ENCODE measurements around the gene MAN1A1.

DNA sequence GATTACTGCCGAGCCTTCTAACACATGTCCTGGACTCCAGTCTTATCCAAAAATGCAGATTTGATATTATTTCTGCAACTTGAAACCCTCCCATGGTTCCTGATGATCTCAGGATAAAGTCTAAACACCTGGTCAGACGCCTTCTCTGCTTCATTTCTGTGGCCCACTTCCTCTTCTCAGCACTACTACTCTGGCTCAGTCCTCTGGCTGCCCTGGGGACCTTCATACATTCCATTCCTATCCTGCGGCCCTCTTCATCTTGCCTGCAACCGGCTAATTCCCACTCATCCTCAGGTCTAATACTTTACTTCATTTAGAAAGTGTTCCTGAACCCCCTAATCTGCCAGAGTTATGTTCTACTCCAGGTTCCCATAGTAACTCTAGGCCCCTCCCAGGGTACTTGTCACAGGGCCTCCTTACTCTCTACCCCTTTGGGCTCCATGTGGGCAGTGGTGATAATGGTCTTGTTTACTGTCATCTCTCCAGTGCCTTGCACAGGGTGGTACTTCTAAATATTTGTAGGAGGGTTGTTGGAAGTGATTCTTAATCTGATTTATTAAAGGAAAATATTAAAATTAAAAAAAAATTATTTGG, 18.9 kb downstream of the MAN1A1 start:
- TF ChIP-seq, protein P1, sequence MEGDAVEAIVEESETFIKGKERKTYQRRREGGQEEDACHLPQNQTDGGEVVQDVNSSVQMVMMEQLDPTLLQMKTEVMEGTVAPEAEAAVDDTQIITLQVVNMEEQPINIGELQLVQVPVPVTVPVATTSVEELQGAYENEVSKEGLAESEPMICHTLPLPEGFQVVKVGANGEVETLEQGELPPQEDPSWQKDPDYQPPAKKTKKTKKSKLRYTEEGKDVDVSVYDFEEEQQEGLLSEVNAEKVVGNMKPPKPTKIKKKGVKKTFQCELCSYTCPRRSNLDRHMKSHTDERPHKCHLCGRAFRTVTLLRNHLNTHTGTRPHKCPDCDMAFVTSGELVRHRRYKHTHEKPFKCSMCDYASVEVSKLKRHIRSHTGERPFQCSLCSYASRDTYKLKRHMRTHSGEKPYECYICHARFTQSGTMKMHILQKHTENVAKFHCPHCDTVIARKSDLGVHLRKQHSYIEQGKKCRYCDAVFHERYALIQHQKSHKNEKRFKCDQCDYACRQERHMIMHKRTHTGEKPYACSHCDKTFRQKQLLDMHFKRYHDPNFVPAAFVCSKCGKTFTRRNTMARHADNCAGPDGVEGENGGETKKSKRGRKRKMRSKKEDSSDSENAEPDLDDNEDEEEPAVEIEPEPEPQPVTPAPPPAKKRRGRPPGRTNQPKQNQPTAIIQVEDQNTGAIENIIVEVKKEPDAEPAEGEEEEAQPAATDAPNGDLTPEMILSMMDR (conservative IDR thresholded peaks at IDR 0.05; ENCODE audit: low read depth, low read length): no peak
- TF ChIP-seq EZH2 (IDR thresholded peaks at IDR 0.05; ENCODE audit: low read length, unreplicated experiment): no peak

Measured in PC-3 (cell line).